HG03571 (cell line): ENCODE results near the gene BMP2K.

Experiments
- ATAC-seq: cut with Tn5 transposase; IDR thresholded peaks from one replicate; pipeline ENCODE4 v1.9.1; 2021; ENCODE audit not compliant: unreplicated experiment

BMP2K gene

DNA sequence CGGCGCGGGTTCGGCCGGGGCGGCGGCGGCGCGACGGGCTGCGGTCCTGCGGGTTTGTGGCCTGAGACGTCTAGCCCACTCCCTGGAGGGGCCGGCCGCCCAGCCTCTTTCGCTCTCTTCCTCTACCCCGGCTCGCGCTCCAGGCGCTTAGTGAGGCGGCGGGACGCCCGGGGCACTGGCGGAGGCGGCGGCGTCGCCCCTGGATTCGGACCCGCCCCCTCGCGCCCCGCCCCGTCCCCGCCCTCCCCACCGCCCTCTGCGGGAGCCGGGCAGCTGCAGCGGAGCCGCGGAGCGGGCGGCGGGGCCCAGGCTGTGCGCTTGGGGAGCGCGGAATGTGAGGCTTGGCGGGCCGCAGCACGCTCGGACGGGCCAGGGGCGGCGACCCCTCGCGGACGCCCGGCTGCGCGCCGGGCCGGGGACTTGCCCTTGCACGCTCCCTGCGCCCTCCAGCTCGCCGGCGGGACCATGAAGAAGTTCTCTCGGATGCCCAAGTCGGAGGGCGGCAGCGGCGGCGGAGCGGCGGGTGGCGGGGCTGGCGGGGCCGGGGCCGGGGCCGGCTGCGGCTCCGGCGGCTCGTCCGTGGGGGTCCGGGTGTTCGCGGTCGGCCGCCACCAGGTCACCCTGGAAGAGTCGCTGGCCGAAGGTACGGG is at the start of gene BMP2K:
TSS of gene BMP2K (plus strand) at position 272 of the 650 bp plus-strand sequence. CDS start at position 466, 194 bp downstream.
- ATAC-seq, result peak; percentile 62

DNA sequence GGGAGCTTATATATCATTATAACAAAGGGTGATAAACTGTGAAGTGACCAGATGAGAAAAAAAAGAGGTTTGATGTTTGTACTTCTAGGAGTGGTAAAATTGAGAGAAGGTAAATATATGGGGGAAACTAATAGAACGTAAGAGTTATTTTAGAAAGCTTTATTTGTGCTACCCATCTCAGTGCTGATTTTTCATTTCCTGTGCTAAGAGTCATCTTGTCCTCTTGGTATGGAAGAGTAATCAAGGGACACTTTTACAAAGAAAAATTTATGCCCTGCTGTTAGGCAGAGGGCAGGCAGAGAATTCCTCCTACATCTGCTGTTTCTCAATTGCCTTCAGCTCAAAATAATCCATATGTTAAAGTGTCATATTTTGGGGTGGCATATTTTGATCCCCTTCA is 49.6 kb upstream of the BMP2K start:
- ATAC-seq, result no peak

- no peak for ATAC-seq
Measured at GRCh38 chr4:78732332-78733104, 43.6 kb upstream of the BMP2K start.

- no peak for ATAC-seq
Measured at GRCh38 chr4:78734441-78735162, 41.5 kb upstream of the BMP2K start.

DNA sequence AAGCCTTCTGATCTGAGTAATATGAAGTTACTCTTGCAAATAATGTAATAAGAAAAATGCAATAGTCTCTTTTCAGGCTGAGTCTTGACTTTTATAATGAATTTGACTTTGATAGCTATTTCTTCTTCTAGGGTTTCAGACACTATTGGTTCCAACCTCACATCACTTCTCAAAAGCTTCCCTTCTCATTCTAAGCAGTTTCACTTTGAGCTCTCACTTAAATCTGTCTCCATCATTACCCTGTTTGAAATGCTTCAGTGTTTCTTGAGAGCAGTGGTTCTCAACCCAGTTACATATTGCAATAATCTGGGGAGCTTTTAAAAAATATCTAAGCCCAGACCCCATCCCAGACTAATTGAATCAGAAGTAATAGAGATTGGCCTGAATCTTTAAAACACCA is 40.5 kb upstream of the BMP2K start:
- ATAC-seq, result peak; percentile 40

DNA sequence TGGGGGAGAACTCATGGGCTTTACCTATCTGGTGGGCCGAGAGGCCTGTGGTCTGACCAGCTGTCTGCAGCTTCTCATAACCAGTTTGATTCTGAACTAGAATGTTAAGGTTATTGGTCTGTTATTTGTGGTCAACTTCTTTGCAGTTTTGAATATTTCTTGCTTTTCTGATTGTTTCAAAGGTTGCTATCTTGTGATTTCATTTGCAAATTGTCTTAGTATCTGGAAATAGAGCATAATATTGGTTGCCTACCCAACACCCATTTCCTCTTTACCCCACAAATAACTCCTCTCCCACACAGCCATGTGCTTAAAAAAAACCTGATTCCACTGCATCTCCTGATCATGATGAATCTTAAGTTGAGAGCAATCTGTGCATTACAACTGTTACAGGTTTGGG is 39.1 kb upstream of the BMP2K start:
- ATAC-seq, result peak; percentile 64

DNA sequence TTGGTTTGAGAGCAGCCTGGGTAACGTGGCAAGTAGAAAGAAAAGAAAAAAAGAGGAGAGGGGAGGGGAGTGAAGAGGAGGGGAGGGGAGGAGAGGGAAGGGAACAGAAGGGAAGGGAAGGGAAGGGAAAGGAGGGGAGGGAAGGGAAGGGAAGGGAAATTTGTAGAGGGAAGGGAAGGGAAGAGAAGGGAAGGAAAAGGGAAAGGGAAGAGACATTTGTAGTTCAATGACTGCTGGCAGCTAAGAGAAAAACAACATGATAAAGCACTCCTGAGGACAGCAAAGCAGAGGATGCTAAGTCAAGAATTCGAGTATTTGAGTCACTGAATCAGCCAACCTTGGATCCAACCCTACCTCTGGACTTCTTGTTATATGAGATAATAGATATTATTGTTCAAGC is 38.2 kb upstream of the BMP2K start:
- no peak for ATAC-seq

- no peak for ATAC-seq
Measured at GRCh38 chr4:78742300-78742699, 33.9 kb upstream of the BMP2K start.

DNA sequence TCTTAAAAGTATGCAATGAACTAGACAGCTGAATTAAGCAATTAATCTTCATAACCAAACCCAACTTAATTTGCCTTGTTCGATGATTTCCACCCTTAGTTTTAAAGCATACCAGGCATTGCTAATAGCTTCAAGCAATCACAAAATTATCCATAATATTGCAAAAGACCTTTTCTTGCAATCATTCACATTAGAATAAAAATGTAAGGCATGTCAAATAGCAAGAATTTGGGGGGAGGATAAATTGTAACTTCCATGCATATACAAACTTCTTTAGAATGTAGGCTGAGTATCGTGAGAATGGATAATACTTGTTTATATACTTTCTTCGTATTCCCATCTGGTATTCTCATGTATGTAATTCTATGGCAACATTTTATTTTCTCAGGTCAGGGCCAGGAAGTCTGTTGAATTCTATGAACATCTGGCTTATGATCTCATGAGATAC is 28.7 kb upstream of the BMP2K start:
- ATAC-seq, result no peak

DNA sequence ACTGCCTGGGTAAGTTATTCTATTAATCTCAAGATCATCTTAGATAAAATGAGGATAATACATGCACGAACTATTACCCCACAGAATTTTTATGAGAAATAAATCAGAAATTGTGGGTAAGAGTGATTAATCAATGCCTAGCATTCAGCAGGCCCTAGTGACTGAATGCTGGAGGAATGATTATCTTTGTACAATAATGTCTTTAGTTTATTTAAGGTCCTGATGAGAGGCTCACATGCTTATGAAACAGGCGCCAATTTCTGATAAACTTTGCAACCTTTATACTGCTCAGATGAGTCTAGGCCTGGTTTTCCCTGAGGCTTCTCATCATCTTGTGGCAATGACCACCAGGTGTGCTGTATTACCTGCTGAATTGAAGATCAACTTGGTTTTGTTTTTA is 27.8 kb upstream of the BMP2K start:
- no peak for ATAC-seq

- ATAC-seq, result no peak
Measured at GRCh38 chr4:78749258-78749971, 26.7 kb upstream of the BMP2K start.

DNA sequence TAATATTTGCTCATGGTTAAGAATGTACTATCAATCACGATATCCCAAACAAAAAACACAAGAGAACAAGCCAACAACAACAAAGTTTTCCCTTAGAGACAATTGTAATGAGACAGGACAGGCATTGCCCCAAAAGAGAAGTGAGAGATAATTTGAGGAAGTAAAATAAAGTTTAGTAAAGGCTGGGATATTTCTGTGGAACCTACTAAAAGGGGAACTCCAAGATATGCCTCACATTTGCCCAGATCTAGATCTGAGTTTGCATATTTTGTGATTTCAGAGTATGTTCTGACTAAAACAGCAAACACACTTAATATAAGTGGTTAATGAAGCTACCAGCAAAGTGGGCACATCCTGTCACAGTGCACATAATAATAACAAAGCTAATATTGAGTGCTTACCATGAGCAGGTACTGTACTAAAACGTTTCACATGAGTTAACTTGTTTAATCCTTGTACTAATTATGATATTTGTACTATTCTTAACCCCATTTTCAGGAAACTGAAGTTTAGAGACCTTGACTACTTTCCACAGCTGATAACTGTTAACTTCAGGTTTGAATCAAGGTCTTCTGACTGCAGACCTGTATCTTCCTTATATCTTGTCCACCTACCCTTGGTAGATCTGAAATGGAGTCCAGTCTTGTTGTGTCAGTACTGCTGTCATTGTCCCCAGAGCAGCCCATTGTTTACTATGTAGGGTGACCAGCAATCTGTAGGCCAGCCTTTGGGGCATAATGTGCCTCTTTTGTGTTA is 26.0 kb upstream of the BMP2K start:
- peak; percentile 91 for ATAC-seq

DNA sequence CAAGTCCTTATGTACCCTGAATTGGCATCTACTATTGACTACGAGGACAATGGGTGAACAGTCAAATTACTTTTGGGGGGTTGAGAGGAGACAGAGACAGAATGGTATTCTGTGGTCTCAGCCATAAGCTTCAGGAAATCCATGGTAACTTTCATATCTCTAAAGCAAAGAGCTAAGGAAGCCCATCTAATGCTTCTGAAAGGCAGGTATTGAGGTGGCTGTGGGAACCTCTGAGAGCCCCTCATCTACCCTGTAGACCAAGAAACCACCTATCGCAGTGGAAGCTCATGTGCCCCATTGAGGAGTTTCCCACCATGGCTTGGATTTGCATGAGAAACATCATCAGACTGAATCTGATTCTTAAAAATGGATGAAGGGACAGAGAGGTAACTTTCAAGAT is 23.1 kb upstream of the BMP2K start:
- peak; percentile 26 for ATAC-seq

- no peak for ATAC-seq
Measured at GRCh38 chr4:78754872-78755271, 21.3 kb upstream of the BMP2K start.

- no peak for ATAC-seq
Measured at GRCh38 chr4:78756137-78756536, 20.0 kb upstream of the BMP2K start.

DNA sequence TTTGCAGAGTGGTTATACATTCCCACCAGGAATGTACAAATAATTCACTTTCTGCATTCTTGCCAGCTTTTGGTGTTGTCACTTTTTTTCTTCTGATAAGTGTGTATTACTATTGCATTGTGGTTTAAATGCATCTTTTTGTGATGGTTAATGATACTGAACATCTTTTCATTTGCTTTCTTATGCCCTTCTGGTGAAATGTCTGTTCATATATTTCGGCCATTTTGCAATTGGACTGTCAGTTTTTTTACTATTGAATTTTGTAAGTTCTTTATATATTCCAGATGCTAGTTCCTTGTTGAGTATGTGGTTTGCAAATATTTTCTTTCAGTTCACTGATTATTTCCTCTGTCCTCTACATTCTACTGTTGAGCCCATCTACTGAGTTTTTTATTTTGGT is 19.4 kb upstream of the BMP2K start:
- ATAC-seq, result no peak

- no peak for ATAC-seq
Measured at GRCh38 chr4:78757574-78757973, 18.6 kb upstream of the BMP2K start.

GRCh38 chr4:78758085-78758484 is 18.1 kb upstream of the BMP2K start:
- ATAC-seq, result no peak

DNA sequence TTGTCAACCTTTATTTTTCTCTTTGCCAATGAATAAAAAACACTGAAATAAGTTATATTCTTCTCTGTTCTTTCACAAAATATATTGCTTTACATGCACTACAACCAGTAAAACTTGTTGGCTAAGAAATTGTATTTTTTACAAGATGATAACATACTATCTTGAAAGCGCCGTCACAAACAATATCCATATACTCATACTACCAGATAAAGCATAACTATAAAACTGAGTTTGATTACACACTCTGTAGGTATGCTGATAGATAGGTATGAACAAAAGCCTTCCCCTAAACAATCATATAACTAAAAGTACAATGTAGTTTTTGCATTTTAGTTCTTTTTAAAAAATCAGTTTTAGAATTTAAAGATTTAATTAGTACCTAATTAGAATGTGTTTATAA is 13.6 kb upstream of the BMP2K start:
- ATAC-seq, result no peak

- ATAC-seq, result no peak
Measured at GRCh38 chr4:78763251-78763650, 12.9 kb upstream of the BMP2K start.
